HG02798 (cell line): ENCODE measurements around the gene ALDH1A2.

Source experiments
- ATAC-seq: cut with Tn5 transposase; IDR thresholded peaks from one replicate; pipeline ENCODE4 v1.9.1; 2021; ENCODE audit warnings: mild to moderate bottlenecking; ENCODE audit not compliant: unreplicated experiment, poor library complexity

ALDH1A2 gene

DNA sequence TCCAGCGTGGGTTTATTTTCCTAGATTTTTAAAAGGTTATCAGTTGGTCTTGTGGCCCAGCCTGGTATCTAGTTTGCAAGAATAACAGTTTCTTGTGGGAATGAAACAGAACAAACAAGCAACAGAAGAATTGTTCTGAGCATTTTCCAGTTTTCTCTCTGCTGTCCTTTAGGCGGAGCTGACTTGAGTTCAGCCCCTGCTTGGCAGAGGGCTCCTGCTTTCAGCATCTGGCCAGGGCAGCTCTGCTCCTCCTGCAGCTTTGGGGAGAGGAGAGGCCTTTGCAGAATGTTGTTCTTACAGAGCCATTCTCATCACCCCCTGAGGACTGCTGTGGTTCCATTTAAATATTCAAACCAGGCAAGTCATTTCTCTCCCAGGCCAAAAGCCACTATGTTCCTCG is 117.7 kb downstream of the ALDH1A2 start:
- ATAC-seq, result no peak

DNA sequence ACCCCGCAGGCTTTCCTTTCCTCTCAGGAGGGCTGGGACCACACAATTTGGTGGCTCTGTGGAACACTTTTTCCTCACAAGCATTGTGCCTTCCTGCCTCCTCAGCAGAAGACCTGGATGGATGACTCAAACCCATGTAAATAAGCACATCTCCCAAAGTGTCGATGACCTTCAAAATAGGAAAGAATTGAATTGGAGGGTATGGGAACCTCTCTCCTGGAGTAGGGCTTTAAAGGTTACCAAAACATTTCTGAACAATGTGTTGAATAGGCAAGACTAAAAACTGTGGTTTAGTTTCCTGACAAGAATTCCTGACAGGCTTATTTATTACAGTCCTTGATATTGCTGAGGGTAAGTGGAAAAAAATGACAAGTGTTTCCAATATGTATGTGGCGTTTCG is 118.2 kb downstream of the ALDH1A2 start:
- ATAC-seq, result no peak

DNA sequence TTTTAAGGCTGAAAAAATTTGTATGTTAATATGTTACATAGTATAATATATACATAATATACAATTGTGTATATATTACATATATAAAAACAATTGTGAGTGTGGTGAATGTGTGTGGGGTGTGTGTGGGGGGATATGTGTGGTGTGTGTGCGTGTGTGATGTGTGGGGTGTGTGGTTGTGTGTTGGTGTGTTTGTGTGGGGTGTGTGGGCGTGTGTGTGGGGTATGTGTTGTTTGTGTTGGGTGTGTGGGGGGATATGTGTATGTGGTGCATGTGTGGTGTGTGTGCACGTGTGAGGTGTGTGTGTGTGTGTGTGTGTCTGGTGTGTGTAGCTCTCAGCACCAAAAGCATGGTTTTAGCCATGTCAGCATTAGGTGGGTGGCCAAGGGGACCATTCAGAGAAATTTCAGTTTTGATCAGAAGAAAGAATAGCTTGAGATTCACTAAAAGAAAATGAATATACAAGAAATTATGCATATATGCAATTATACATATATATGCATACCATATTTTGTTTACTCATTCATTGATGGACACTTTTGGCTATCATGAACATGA is 118.9 kb downstream of the ALDH1A2 start:
- ATAC-seq, result no peak

DNA sequence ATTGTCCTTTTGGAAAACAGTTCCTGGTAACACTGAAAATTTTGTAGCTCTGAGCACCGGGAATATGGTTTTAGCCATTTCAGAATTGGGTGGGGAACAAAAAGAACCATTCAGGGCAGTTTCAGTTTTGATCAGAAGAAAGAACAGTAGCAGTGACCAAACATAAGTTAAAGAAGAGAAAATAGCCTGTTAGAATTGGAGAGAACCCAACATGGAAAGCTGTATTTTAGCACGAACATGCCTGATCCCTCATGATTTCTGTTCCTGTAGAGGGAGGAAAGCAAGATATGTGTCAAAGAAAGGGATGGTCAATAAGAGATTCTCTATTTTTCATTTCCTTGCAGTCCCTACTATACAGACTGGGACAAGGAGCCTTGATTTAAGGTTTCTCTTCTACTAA is 119.9 kb downstream of the ALDH1A2 start:
- no peak for ATAC-seq

DNA sequence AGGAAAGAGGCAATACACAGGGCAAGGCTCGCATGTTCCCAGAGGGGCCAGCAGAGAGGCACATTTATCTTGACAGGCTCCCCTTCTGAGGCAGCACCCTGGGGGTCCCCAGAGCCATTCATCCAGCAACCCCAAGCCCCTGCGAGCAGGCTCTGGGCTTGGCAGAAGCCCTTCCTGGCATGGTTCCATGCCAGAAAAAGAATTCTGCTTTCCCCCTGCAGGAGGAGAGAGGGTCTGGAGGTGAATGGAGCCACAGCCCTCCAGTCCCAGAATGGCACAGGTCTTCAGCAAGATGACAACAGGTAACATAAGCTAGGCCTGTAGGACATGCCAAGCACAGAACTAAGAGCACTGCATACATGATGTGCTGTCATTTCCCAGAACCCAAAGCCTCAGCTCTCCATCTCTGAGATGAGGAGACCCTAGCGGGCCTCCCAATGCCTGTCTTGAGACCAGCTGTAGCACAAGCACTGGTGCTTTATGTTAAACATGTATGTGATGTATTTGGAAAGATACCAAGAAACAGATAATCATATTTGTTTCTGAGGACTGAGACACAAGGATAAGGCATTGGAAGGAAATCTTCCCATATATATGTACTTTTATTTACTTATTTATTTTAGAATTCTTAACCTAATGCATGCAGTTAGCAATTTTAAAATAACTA is 121.6 kb downstream of the ALDH1A2 start:
- ATAC-seq, result no peak

DNA sequence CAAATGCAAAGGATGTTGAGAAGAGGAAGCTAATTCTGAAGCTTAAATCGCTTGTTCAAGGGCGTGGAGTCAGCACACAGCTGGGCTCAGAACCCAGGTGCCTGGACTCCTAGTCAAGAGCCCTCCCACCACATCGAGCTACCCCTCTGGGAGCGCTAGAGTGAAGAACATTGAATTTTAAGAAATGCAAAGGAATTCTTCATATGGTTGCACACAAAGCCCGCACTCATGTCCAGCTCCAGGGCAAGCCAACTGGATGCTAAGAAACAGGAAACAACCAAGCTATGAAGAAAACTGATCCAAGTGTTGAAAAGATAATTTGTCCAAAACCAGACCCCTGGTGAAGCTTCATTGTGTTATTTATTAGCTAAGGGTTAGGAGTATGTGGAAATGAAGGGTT is 122.3 kb downstream of the ALDH1A2 start:
- ATAC-seq, result no peak

DNA sequence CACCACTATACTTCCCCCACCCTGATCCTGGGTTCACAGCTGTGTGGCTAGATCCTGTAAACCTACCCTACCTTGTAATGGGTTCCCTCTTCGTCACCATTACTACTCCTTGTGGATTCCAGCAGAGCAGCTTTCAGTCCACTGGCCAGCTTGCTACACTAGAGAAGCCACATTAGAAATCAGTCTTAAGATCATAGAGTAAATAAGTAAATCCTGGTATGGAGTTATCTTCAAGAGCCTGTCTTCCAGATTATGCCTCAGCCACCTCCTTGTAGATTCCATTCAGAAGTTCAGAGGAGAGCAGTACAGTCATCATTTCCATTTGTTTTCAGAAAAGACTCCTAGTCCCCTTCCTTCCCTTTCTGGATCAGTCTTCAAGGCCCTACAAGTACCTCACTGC is 123.7 kb downstream of the ALDH1A2 start:
- ATAC-seq, result no peak

DNA sequence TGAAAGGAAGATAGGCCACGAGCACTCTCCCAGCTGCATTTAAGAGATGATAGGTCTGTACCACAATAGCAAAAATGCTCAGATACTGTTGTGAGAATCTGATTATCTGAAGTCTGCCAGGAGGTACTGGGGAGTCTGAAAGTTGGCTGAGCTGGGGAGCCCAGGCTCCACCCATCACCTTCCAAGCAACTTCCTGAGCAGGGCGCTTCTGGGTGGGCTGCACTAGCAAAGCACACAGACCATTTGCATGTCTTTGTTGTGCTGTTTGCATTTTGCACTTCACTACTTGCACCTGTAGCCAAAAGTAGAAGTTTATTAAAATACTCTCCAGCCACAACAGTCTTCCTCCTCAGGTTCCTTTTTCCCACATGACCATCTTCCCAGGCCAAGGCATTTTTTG is 133.2 kb downstream of the ALDH1A2 start:
- ATAC-seq, result no peak

DNA sequence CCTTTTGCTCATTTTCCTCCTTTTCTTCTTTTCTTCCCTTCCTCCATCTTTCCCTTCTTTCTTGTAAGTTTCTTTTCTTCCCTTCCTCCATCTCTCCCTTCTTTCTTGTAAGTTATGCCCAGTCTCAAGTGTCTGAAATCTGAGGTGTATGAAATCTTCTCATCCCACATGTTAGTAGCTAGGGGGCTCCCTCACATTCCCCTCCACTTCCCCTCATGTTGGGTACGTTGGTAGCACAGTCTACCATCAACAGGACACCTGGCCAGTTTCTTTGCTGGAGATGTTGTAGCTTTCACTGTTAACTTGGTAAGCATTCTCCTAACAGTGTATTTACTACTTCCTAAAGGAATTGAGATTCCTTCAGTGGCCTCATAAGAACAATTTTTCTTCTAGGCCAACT is 133.9 kb downstream of the ALDH1A2 start:
- ATAC-seq, result no peak

DNA sequence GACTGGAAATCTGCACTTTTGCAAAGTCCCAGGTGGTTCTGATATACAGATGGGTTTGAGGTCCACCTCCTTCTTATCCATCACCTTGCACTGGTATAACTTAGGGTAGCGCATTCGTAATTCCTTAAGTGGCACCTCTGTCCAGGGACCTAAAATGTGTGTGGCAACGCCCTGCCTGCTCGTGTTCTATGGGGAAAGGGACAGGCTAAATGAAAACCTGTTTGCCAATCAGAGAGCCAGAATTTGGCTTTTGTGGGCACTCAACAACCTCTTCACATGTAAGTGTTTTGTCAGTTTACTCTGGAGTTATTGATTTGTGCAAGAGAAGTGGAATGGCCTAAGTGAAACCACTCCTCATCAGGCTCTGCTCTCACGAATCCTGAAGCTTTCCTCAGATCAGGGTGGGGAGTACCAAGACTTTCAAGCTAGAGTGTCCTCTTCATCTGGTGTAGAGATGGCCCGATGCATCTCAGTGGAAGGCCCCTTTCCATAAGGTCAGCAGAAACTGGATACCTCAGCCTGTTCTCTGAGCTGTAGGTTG is 138.3 kb downstream of the ALDH1A2 start:
- ATAC-seq, result no peak

DNA sequence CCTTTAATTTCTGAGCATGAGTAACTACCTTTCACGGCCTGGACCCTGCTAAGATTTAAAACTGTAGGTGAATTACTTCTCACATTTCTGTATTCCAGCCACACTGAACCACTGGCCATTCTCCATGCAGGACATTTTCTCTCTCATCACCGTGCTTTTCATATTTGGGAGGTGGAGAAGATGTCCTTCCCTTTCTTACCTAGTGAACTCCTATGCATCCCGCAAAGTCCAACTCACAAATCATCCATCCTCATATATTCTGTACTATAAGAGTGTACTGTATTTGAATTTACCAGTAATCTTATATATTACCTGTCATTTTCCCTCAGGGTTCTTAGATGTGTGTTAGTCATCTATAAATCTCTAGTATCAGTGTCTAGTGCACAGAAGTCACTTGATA is 139.9 kb downstream of the ALDH1A2 start:
- ATAC-seq, result no peak

DNA sequence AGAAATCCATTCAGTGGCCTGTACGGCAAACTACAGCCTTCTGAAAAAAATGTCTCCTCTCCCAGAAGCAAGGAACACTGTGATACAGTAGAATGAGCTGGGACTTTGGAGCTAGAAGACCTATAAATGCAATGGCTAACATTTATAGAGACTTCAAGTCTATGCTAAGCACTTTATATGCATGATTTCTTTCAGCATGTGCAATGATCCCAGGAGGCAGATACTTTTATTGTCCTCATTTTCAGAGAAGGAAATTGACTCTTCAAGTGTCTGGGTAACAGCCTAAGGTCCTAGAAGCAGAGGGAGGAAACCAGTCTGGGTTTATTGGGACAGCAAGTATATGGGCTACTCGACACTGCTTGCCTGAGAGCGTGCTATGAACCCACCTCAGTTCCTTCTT is 140.9 kb downstream of the ALDH1A2 start:
- ATAC-seq, result no peak

DNA sequence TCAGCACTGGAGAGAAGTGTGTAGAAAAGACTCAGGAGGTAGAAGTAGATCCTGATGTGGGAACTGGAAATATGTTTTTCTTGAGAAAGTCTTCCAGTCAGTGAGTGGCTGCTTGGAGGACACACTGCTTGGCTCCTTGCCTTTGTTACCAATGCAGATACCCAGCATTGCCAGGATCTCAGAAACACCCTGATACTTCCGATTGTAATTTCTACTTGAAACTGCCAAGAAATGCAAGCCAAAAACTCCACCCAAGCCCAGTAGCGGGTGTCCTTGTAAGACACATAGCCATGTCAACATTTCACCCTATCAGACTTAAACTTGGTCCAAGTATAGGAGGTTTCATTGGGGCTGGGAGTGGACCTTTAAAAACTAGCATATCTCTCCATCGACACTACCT is 141.8 kb downstream of the ALDH1A2 start:
- no peak for ATAC-seq

DNA sequence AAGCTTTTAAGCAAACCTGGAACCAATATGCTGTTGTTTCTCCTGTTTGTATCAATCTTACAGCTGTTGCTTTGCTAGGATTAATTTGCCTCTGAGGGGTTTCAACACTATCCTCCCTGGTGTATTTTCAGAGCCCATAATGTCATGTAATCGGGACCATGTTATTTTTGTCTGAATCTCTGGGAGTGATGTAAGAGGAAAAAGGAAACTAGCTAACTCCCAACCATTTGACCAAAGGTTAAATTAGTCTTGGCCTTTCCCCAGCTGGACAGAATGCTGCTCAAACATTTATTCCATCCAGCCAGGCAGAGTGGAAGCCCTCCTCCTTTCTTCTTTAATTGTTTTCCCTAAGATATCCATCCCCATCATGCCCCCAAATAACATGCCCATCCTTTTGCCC is 142.2 kb downstream of the ALDH1A2 start:
- no peak for ATAC-seq

DNA sequence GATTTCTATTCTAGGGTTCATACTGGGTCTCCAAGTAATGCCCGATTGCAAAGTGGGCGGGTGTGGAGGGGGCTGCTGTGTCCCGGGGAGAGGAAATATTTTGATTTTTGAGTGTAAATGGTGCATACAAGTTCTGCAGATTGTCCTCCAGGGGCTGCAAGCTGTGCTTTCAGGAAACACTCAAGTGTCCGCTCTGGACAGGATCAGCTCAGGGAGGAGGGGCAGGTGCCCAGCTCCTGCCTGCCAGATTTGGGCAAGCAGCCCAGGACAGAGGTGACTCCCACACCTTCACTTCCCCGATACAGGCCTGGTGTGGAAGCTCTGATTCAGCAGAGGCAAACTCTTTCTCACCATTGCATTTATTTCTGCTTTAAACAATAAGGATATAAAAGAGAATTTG is 142.7 kb downstream of the ALDH1A2 start:
- no peak for ATAC-seq

DNA sequence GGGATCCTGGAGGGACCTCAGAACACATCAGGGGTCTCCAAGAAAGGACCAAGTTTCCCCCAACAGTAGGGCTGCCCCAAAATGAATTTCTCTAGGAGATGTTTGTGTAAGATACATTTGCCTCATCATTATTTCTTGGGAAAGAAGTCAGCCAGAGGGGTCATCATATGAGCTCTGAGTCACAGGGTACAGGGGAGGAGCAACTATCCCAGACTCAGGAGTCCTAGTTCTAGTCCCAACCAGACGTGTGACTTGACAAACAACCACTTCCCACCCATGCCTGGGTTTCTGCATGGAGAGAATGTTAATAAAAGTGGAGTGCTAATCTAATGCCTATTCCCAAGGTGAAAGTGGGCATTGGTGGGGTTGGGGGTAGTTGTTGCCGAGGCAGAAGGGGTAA is 144.1 kb downstream of the ALDH1A2 start:
- no peak for ATAC-seq

DNA sequence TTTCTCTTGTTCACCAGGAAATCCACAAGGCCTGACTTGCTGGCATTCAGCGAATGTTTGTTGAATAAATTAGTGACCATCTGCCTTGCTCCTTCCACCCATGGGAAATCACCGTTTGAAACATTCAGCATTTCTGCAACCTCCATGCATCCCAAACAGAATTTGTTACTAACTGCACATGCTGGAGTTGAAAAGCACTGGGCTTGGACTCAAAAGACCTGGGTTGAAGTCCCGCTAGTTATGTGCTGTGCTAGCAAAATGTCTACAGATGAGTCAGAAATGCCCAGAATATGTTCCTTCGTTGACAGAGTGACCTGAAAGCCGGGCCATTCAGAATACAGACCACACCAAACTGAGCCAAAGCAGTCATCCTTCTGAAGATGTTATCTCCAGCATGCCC is 144.6 kb downstream of the ALDH1A2 start:
- ATAC-seq, result no peak

DNA sequence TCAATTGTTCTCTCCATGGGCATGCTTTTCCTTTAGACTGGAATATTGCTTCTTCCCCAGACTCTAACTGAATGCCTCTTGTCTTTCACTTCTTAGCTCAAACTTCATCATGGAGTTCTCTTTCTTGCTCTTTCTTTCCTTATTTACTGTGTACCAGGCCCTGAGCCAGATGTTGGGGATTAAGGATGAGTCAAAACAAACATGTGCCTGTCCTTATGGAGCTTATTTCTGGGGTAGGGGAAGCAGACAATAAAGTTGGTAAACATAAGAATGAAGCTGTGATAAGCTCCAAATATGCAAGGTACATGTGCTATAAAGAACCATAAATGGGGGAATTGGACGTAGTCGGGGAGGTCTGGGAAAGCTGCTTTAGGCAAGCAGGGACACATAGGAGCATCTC is 145.8 kb downstream of the ALDH1A2 start:
- ATAC-seq, result no peak

DNA sequence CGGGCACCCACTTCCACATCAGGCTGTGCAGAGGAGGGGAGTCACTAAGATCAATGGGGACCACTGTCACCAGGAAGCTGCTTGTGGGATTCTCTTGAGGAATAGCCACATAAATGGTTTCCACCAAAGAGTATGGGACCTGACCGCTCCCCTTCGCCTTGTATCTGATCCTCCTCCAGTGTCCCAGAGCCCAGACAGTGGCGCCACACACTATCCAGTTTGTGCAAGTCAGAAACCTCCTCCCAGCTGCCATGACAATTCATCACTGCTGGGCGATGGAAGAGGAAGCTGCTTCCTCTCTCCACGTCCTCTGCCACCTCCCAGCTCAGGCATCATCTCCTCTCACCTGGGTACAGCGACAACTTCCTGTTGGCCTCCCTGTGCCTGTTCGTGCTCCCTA is 147.5 kb downstream of the ALDH1A2 start:
- ATAC-seq, result no peak

DNA sequence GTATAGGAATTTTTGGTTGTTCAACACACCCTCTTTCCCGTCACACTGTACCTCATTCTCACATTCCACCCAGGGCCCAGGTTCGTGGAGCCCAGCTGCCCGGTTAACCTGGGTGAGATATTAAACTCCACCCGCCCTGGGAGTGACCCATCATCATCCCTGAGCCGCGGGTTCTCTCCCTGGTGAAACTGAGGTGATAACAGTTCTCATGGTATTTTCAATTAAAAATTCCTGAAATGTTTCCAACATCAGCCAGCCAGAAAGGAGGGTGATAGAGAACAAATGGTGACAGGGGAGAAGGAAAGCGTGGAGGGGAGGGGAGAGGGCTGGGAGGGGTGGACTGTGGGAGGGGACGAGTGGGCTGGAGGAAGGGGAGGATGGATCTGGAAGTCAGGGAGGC is 148.8 kb downstream of the ALDH1A2 start:
- no peak for ATAC-seq

DNA sequence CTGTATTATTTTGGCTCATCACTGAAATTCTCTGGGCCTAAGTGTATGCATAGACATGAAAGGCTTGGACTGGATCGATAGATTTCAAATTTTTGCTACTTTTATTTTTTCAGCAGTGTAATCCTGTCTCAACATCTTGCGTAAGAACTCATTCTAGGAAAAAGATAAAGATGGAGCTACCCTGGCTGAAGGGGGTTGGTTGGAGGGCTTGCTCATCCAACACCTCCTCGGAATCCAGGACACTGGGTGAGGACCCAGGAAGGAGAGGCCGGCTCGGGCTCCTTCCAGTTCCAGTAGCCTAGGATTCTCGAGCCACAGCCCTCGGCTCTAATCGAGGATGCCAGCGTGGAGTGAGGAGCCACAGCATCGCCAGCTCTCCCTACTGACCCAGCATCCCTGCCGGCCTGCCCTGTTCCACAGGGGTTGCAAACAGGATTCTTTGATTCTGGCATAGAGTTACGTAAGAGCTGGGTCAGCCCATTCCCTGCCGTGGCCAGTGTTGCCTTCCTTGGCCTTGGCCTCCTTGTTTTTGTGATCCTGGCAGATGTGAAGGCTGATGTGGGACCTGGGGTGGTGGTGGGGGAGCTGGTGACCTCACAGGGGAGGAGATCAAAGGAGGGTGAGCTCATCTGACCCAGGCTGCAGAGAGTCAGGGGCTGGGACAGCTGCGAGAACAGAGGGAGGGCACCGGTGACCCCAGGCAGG is 149.5 kb downstream of the ALDH1A2 start:
- no peak for ATAC-seq
